ENCODE results near the gene CACNB4.

- no peak for TF ChIP-seq SP1 (IDR thresholded peaks at IDR 0.05; ENCODE audit: low read depth)
- no peak for TF ChIP-seq CTCF (IDR thresholded peaks at IDR 0.05 in 2 of 3, conservative IDR thresholded peaks at IDR 0.05 in 1 of 3; ENCODE audit: borderline replicate concordance in 1 of 3, insufficient read depth in 1 of 3, low read depth in 2 of 3, low read length in 2 of 3)
- TF ChIP-seq POLR2AphosphoS5 (IDR thresholded peaks at IDR 0.05; ENCODE audit: low read depth, low read length): no peak
- TF ChIP-seq YY1 (IDR thresholded peaks at IDR 0.05; ENCODE audit: extremely low read depth, insufficient replicate concordance, low read depth, low read length): no peak
- TF ChIP-seq SIN3A (IDR thresholded peaks at IDR 0.05; ENCODE audit: low read depth): no peak
- TF ChIP-seq ZBTB33 (IDR thresholded peaks at IDR 0.05; ENCODE audit: extremely low read depth, insufficient replicate concordance, low read length): no peak
- TF ChIP-seq SRF (IDR thresholded peaks at IDR 0.05; ENCODE audit: low read depth): no peak
- TF ChIP-seq ZFX (IDR thresholded peaks at IDR 0.05): no peak
- no peak for TF ChIP-seq REST (IDR thresholded peaks at IDR 0.05; ENCODE audit: low read depth)
- TF ChIP-seq EGR1 (IDR thresholded peaks at IDR 0.05; ENCODE audit: low read depth): no peak
Measured at GRCh38 chr2:152055366-152056108, 43.3 kb downstream of the CACNB4 start.

Measured in HCT116 (cell line).